ENCODE data around the gene PTPN22. TPM values are rescaled to one million over a fixed set of nuclear protein-coding genes. Genes with fewer than 3 reads are reported as not detected.

The PTPN22 gene
- total and polyA plus RNA-seq, 7 donors: 0.71 to 4.4 (median 1.8) TPM

- no peaks in the 10 kb centered on the region for H3K9me3 ChIP-seq
- intact Hi-C loops (cut with DNase I): no loop called here
- H3K4me1 ChIP-seq: no peaks in the 10 kb centered on the region
- no peak for DNase-seq
- no peaks in the 10 kb centered on the region for H3K27me3 ChIP-seq
- no peak overlapping the region for H3K27ac ChIP-seq
- H3K36me3 ChIP-seq: no peaks in the 10 kb centered on the region
- 77 to 86% methylated on average over 2 of the region's 2 CpGs for WGBS, 2 donors
- H3K4me3 ChIP-seq: no peak overlapping the region
- no peak for TF ChIP-seq CTCF (IDR thresholded peaks at IDR 0.05)
- TF ChIP-seq POLR2A (IDR thresholded peaks at IDR 0.05): no peak
- no peak for TF ChIP-seq EP300 (IDR thresholded peaks at IDR 0.05)
- no peak for TF ChIP-seq POLR2AphosphoS5 (IDR thresholded peaks at IDR 0.05)
These were observed 25.0 kb downstream of the PTPN22 start for GRCh38 chr1:113846391-113847035.

GRCh38 chr1:113836534-113836933 lies 35.0 kb downstream of the PTPN22 start:
- no peaks in the 10 kb centered on the region for H3K9me3 ChIP-seq
- no peaks in the 10 kb centered on the region for H3K27me3 ChIP-seq
- peaks cover 0 to 7% (median 0%) of the 10 kb centered on the region in 4 donors for H3K4me1 ChIP-seq
- H3K4me3 ChIP-seq: no peak overlapping the region
- DNase-seq: no peak
- TF ChIP-seq EP300 (IDR thresholded peaks at IDR 0.05) (no peak), POLR2A (IDR thresholded peaks at IDR 0.05) (no peak), POLR2AphosphoS5 (IDR thresholded peaks at IDR 0.05) (no peak), CTCF (IDR thresholded peaks at IDR 0.05) (no peak)
- H3K36me3 ChIP-seq: no peaks in the 10 kb centered on the region
- 98 to 100% methylated on average over 1 of the region's 1 CpG for WGBS, 2 donors
- no peak overlapping the region for H3K27ac ChIP-seq
- intact Hi-C loops (cut with DNase I): no loop called here

- H3K4me1 ChIP-seq: peaks cover 0 to 7% (median 0%) of the 10 kb centered on the region in 4 donors
- no peak overlapping the region for H3K27ac ChIP-seq
- TF ChIP-seq POLR2AphosphoS5 (IDR thresholded peaks at IDR 0.05) (no peak), CTCF (IDR thresholded peaks at IDR 0.05) (peak in 3 of 4 experiments; percentile 35 to 61 (median 43)), POLR2A (IDR thresholded peaks at IDR 0.05) (no peak), EP300 (IDR thresholded peaks at IDR 0.05) (no peak)
- WGBS, 2 donors: 8 to 21% methylated on average over 4 of the region's 4 CpGs
- H3K36me3 ChIP-seq: no peaks in the 10 kb centered on the region
- DNase-seq: no peak
- intact Hi-C loops (cut with DNase I): loop anchor here (2.0 kb wide), 2 partner anchors 69 to 447 kb away; partner anchors contain the start of genes AP4B1 and DCLRE1B
- H3K27me3 ChIP-seq: no peaks in the 10 kb centered on the region
- no peaks in the 10 kb centered on the region for H3K9me3 ChIP-seq
- H3K4me3 ChIP-seq: no peak overlapping the region
These were observed 35.7 kb downstream of the PTPN22 start for GRCh38 chr1:113835686-113836290.

- 89 to 96% methylated on average over 2 of the region's 2 CpGs for WGBS, 2 donors
- H3K36me3 ChIP-seq: no peaks in the 10 kb centered on the region
- no peaks in the 10 kb centered on the region for H3K27me3 ChIP-seq
- H3K9me3 ChIP-seq: no peaks in the 10 kb centered on the region
- H3K27ac ChIP-seq: no peak overlapping the region
- TF ChIP-seq EP300 (IDR thresholded peaks at IDR 0.05): no peak
- no peak for TF ChIP-seq POLR2AphosphoS5 (IDR thresholded peaks at IDR 0.05)
- no peak for TF ChIP-seq POLR2A (IDR thresholded peaks at IDR 0.05)
- intact Hi-C loops (cut with DNase I): loop anchor here (2.0 kb wide), 2 partner anchors 70 to 448 kb away; partner anchors contain the start of genes AP4B1 and DCLRE1B
- H3K4me1 ChIP-seq: peaks cover 0 to 7% (median 0%) of the 10 kb centered on the region in 4 donors
- DNase-seq: no peak
- no peak overlapping the region for H3K4me3 ChIP-seq
These were observed 36.8 kb downstream of the PTPN22 start for GRCh38 chr1:113834716-113835115.

GRCh38 chr1:113830039-113830438 lies 41.5 kb downstream of the PTPN22 start:
- H3K36me3 ChIP-seq: no peaks in the 10 kb centered on the region
- H3K9me3 ChIP-seq: no peaks in the 10 kb centered on the region
- no peaks in the 10 kb centered on the region for H3K27me3 ChIP-seq
- H3K4me1 ChIP-seq: no peaks in the 10 kb centered on the region
- intact Hi-C loops (cut with DNase I): no loop called here
- no peak overlapping the region for H3K27ac ChIP-seq
- DNase-seq: no peak
- TF ChIP-seq POLR2A (IDR thresholded peaks at IDR 0.05): no peak
- no peak for TF ChIP-seq CTCF (IDR thresholded peaks at IDR 0.05)
- TF ChIP-seq EP300 (IDR thresholded peaks at IDR 0.05): no peak
- no peak for TF ChIP-seq POLR2AphosphoS5 (IDR thresholded peaks at IDR 0.05)
- 82 to 88% methylated on average over 3 of the region's 3 CpGs for WGBS, 2 donors
- H3K4me3 ChIP-seq: no peak overlapping the region

Measured in sigmoid colon (tissue), 7 donors.